Measurements from ENCODE around the gene CRY2. TPM values are rescaled to one million over a fixed set of nuclear protein-coding genes. Genes with fewer than 3 reads are reported as not detected.

Gene CRY2
- polyA plus RNA-seq, 2 of the 4 experiments (the other 2 are of a cell fraction) = 3.2 to 4.1 TPM

DNA sequence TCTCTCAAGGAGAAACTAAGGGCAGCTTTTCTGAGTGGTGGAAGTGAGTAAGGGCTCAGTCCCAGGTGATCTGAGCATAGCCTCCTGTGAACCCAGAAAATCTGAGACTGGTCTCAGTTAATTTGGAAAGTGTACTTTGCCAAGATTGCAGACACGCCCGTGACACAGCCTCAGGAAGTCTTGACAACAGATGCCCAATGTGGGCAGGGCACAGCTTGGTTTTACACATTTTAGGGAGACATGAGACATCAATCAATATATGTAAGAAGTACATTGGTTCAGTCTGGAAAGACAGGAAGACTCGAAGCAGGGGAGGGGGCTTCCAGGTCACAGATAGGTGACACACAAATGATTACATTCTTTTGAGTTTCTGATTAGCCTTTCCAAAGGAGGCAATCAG is 13.5 kb upstream of the CRY2 start:
- POLR2A ChIA-PET = interaction anchor here (0.8 kb wide), 1 partner anchor 13 kb away, joined by 3 read pairs; the partner anchor contains the start of gene CRY2
- Histone ChIP-seq H3K4me3 (no peak overlapping the region), H3K4me2 (no peak overlapping the region), H3K4me1 (no peaks in the 10 kb centered on the region), H3K9me3 (no peaks in the 10 kb centered on the region), H3K27ac (no peak overlapping the region)
- CTCF ChIA-PET = interaction anchor here (1.6 to 3.0 kb wide), 3 partner anchors 7 to 62 kb away, joined by 3 to 18 read pairs (median 9); no protein-coding TSS in a partner anchor
- TF ChIP-seq, protein P1, sequence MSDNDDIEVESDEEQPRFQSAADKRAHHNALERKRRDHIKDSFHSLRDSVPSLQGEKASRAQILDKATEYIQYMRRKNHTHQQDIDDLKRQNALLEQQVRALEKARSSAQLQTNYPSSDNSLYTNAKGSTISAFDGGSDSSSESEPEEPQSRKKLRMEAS (IDR thresholded peaks at IDR 0.05) = no peak
- TF ChIP-seq, protein P2, sequence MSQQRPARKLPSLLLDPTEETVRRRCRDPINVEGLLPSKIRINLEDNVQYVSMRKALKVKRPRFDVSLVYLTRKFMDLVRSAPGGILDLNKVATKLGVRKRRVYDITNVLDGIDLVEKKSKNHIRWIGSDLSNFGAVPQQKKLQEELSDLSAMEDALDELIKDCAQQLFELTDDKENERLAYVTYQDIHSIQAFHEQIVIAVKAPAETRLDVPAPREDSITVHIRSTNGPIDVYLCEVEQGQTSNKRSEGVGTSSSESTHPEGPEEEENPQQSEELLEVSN (IDR thresholded peaks at IDR 0.05; ENCODE audit: borderline replicate concordance, low read depth) = no peak
- TF ChIP-seq HOXA7 (CRISPR knock-in tag; IDR thresholded peaks at IDR 0.05) = no peak
- TF ChIP-seq NR3C1 (IDR thresholded peaks at IDR 0.05) = no peak
- TF ChIP-seq CBX2 (IDR thresholded peaks at IDR 0.05; ENCODE audit: borderline replicate concordance, low read depth) = no peak
- no peak for TF ChIP-seq MAFK (IDR thresholded peaks at IDR 0.05; ENCODE audit: partially characterized antibody)
- no peak for TF ChIP-seq JUN (IDR thresholded peaks at IDR 0.05)
- TF ChIP-seq, protein P3, sequence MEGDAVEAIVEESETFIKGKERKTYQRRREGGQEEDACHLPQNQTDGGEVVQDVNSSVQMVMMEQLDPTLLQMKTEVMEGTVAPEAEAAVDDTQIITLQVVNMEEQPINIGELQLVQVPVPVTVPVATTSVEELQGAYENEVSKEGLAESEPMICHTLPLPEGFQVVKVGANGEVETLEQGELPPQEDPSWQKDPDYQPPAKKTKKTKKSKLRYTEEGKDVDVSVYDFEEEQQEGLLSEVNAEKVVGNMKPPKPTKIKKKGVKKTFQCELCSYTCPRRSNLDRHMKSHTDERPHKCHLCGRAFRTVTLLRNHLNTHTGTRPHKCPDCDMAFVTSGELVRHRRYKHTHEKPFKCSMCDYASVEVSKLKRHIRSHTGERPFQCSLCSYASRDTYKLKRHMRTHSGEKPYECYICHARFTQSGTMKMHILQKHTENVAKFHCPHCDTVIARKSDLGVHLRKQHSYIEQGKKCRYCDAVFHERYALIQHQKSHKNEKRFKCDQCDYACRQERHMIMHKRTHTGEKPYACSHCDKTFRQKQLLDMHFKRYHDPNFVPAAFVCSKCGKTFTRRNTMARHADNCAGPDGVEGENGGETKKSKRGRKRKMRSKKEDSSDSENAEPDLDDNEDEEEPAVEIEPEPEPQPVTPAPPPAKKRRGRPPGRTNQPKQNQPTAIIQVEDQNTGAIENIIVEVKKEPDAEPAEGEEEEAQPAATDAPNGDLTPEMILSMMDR (IDR thresholded peaks at IDR 0.05) = no peak
- 22% methylated on average over 3 of the region's 3 CpGs for WGBS (ENCODE audit: missing lambda C conversion rate)
- FAIRE-seq = no peak
- DNase-seq (ENCODE audit: low read depth in 1 of 2, low spot score in 1 of 2) = no peak
- ATAC-seq = no peak

DNA sequence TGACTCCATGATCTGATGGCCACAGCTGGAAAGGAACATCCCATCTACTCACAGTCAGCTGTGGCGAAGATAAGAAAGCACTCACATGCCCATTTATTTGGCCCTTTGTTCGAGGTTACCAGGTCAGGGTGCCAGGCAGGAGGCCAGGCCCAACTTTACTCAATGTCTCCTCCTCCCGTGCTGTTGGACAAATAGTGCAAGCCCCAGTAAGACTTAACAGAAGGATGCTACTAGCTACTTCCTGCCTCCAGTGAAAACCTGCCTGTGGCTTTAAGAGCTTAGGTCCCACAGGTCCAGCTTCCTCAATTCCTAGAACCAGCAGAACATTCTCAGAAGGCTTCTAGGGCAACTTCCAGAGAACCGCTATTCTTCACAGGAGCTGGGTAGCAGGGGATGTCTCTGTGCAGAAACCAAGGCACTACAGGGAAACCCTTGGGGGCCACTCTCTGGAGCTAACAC is 12.9 kb upstream of the CRY2 start:
- FAIRE-seq (no peak), ATAC-seq (peak in 1 of 2 experiments; percentile 39; a peak in 1 of 6 replicates), DNase-seq (ENCODE audit: low read depth in 1 of 2, low spot score in 1 of 2) (no peak)
- no peaks in the 10 kb centered on the region for H3K9me3 ChIP-seq
- 40% methylated on average over 4 of the region's 4 CpGs for WGBS (ENCODE audit: missing lambda C conversion rate)
- H3K4me1 ChIP-seq = no peaks in the 10 kb centered on the region
- CTCF ChIA-PET = interaction anchor here (1.6 to 3.0 kb wide), 3 partner anchors 8 to 63 kb away, joined by 3 to 18 read pairs (median 9); no protein-coding TSS in a partner anchor
- no peak overlapping the region for H3K27ac ChIP-seq
- no peak overlapping the region for H3K4me3 ChIP-seq
- no peak overlapping the region for H3K4me2 ChIP-seq
- POLR2A ChIA-PET = interaction anchor here (0.8 kb wide), 1 partner anchor 13 kb away, joined by 3 read pairs; the partner anchor contains the start of gene CRY2
- no peak for TF ChIP-seq RNF2 (IDR thresholded peaks at IDR 0.05; ENCODE audit: borderline replicate concordance, low read depth)
- no peak for TF ChIP-seq CHD4 (IDR thresholded peaks at IDR 0.05; ENCODE audit: borderline replicate concordance)
- TF ChIP-seq, protein P4, sequence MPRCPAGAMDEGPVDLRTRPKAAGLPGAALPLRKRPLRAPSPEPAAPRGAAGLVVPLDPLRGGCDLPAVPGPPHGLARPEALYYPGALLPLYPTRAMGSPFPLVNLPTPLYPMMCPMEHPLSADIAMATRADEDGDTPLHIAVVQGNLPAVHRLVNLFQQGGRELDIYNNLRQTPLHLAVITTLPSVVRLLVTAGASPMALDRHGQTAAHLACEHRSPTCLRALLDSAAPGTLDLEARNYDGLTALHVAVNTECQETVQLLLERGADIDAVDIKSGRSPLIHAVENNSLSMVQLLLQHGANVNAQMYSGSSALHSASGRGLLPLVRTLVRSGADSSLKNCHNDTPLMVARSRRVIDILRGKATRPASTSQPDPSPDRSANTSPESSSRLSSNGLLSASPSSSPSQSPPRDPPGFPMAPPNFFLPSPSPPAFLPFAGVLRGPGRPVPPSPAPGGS (IDR thresholded peaks at IDR 0.05) = no peak
- TF ChIP-seq, protein P5, sequence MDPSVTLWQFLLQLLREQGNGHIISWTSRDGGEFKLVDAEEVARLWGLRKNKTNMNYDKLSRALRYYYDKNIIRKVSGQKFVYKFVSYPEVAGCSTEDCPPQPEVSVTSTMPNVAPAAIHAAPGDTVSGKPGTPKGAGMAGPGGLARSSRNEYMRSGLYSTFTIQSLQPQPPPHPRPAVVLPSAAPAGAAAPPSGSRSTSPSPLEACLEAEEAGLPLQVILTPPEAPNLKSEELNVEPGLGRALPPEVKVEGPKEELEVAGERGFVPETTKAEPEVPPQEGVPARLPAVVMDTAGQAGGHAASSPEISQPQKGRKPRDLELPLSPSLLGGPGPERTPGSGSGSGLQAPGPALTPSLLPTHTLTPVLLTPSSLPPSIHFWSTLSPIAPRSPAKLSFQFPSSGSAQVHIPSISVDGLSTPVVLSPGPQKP (IDR thresholded peaks at IDR 0.05; ENCODE audit: low read depth, low read length) = no peak
- no peak for TF ChIP-seq MYC (IDR thresholded peaks at IDR 0.05; ENCODE audit: borderline replicate concordance, low read length)
- no peak for TF ChIP-seq SMC3 (IDR thresholded peaks at IDR 0.05)
- TF ChIP-seq NFE2L2 (conservative IDR thresholded peaks at IDR 0.05; ENCODE audit: low read length) = no peak
- TF ChIP-seq, protein P6, sequence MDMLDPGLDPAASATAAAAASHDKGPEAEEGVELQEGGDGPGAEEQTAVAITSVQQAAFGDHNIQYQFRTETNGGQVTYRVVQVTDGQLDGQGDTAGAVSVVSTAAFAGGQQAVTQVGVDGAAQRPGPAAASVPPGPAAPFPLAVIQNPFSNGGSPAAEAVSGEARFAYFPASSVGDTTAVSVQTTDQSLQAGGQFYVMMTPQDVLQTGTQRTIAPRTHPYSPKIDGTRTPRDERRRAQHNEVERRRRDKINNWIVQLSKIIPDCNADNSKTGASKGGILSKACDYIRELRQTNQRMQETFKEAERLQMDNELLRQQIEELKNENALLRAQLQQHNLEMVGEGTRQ (IDR thresholded peaks at IDR 0.05) = no peak
- TF ChIP-seq, protein P7, sequence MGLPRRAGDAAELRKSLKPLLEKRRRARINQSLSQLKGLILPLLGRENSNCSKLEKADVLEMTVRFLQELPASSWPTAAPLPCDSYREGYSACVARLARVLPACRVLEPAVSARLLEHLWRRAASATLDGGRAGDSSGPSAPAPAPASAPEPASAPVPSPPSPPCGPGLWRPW (IDR thresholded peaks at IDR 0.05) = no peak
- no peak for TF ChIP-seq CBX2 (IDR thresholded peaks at IDR 0.05; ENCODE audit: borderline replicate concordance, low read depth)
- no peak for TF ChIP-seq CEBPB (IDR thresholded peaks at IDR 0.05)
- TF ChIP-seq HOXB5 (CRISPR knock-in tag; IDR thresholded peaks at IDR 0.05) = no peak
- TF ChIP-seq HOXA7 (CRISPR knock-in tag; IDR thresholded peaks at IDR 0.05) = no peak
- no peak for TF ChIP-seq HEYL (CRISPR knock-in tag; IDR thresholded peaks at IDR 0.05)

Measured in A549 (cell line).